Measurements from ENCODE around the gene SYNE3. TPM values are rescaled to one million over a fixed set of nuclear protein-coding genes. Genes with fewer than 3 reads are reported as not detected.

Gene SYNE3
- polyA plus RNA-seq, 1 donor (not counting 4 experiments of a cell fraction or from before 2014, with no cell fraction given), result 1.0 TPM

DNA sequence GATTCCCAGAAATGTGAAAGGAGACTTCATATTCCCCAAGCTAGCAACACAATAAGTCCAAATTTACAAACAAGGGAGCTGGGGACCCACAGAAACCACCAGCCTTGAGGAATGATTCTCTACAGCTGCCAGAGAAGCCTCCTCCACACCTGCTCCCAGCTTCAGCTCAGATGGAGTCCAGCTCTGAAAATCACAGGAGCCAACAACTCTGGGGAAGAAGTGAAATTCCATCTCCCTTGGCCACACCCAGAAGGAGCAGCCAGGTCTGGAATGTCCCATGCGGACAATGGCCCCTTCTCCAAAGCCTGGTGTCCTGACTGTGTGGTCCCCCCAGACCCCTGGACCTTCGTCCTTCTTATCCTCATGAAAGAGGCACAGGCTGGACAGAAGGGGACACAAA lies 45.4 kb downstream of the SYNE3 start:
- no peaks in the 10 kb centered on the region for H4K20me1 ChIP-seq (ENCODE audit: control insufficient read depth, extremely low read depth, insufficient read depth, low read length)
- no peaks in the 10 kb centered on the region for H3K9me1 ChIP-seq (ENCODE audit: control insufficient read depth, extremely low read depth, insufficient read depth, low read length)
- no peak for FAIRE-seq
- H3K9ac ChIP-seq (ENCODE audit: control insufficient read depth, extremely low read depth, insufficient read depth, low read length), result no peak overlapping the region
- DNase-seq (ENCODE audit: low read depth, low spot score), result no peak
- H2AFZ ChIP-seq (ENCODE audit: control insufficient read depth, low read length), result no peak overlapping the region
- H3K27ac ChIP-seq (ENCODE audit: control insufficient read depth, insufficient read depth, low read length), result no peak overlapping the region
- no peak for TF ChIP-seq EZH2 (IDR thresholded peaks at IDR 0.05; ENCODE audit: low read length)
- TF ChIP-seq, protein P1, sequence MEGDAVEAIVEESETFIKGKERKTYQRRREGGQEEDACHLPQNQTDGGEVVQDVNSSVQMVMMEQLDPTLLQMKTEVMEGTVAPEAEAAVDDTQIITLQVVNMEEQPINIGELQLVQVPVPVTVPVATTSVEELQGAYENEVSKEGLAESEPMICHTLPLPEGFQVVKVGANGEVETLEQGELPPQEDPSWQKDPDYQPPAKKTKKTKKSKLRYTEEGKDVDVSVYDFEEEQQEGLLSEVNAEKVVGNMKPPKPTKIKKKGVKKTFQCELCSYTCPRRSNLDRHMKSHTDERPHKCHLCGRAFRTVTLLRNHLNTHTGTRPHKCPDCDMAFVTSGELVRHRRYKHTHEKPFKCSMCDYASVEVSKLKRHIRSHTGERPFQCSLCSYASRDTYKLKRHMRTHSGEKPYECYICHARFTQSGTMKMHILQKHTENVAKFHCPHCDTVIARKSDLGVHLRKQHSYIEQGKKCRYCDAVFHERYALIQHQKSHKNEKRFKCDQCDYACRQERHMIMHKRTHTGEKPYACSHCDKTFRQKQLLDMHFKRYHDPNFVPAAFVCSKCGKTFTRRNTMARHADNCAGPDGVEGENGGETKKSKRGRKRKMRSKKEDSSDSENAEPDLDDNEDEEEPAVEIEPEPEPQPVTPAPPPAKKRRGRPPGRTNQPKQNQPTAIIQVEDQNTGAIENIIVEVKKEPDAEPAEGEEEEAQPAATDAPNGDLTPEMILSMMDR (optimal IDR thresholded peaks at IDR 0.05 in 1 of 3, IDR thresholded peaks at IDR 0.05 in 1 of 3, conservative IDR thresholded peaks at IDR 0.05 in 1 of 3; ENCODE audit: extremely low read depth in 1 of 3, insufficient read depth in 2 of 3, low read length in 3 of 3), result no peak
- H3K27me3 ChIP-seq (ENCODE audit: control insufficient read depth, extremely low read depth, insufficient read depth, low read length), result no peaks in the 10 kb centered on the region
- dilution Hi-C loops (cut with MboI; ENCODE audit: extremely low pct_ligation_motif_present, low sequenced_read_pairs), result no loop called here
- H3K79me2 ChIP-seq (ENCODE audit: control insufficient read depth, insufficient read depth, low read length), result no peaks in the 10 kb centered on the region
- no peaks in the 10 kb centered on the region for H3K4me1 ChIP-seq (ENCODE audit: control insufficient read depth, extremely low read depth, insufficient read depth, low read length)
- H3K4me3 ChIP-seq (ENCODE audit: control insufficient read depth in 2 of 3, extremely low read depth in 1 of 3, insufficient read depth in 2 of 3, low read depth in 1 of 3, low read length in 3 of 3), result no peak overlapping the region
- no peaks in the 10 kb centered on the region for H3K9me3 ChIP-seq (ENCODE audit: control insufficient read depth, low read depth, low read length)
- no peak overlapping the region for H3K4me2 ChIP-seq (ENCODE audit: control insufficient read depth, extremely low read depth, insufficient read depth, low read depth, low read length)
- H3K36me3 ChIP-seq (ENCODE audit: control insufficient read depth in 2 of 2, extremely low read depth in 1 of 2, insufficient read depth in 2 of 2, low read length in 2 of 2), result peaks cover 0 to under 1% of the 10 kb centered on the region in 2 experiments

GRCh38 chr14:95469134-95469481 lies 47.3 kb downstream of the SYNE3 start:
- Histone ChIP-seq H4K20me1 (ENCODE audit: control insufficient read depth, extremely low read depth, insufficient read depth, low read length) (no peaks in the 10 kb centered on the region), H3K79me2 (ENCODE audit: control insufficient read depth, insufficient read depth, low read length) (no peaks in the 10 kb centered on the region), H3K27ac (ENCODE audit: control insufficient read depth, insufficient read depth, low read length) (no peak overlapping the region), H3K9me1 (ENCODE audit: control insufficient read depth, extremely low read depth, insufficient read depth, low read length) (no peaks in the 10 kb centered on the region), H3K27me3 (ENCODE audit: control insufficient read depth, extremely low read depth, insufficient read depth, low read length) (no peaks in the 10 kb centered on the region), H3K36me3 (ENCODE audit: control insufficient read depth in 2 of 2, extremely low read depth in 1 of 2, insufficient read depth in 2 of 2, low read length in 2 of 2) (peaks cover 0 to 4% of the 10 kb centered on the region in 2 experiments), H3K4me3 (ENCODE audit: control insufficient read depth in 2 of 3, extremely low read depth in 1 of 3, insufficient read depth in 2 of 3, low read depth in 1 of 3, low read length in 3 of 3) (no peak overlapping the region), H3K4me2 (ENCODE audit: control insufficient read depth, extremely low read depth, insufficient read depth, low read depth, low read length) (no peak overlapping the region), H3K9me3 (ENCODE audit: control insufficient read depth, low read depth, low read length) (no peaks in the 10 kb centered on the region), H3K9ac (ENCODE audit: control insufficient read depth, extremely low read depth, insufficient read depth, low read length) (no peak overlapping the region), H2AFZ (ENCODE audit: control insufficient read depth, low read length) (no peak overlapping the region), H3K4me1 (ENCODE audit: control insufficient read depth, extremely low read depth, insufficient read depth, low read length) (no peaks in the 10 kb centered on the region)
- TF ChIP-seq EZH2 (IDR thresholded peaks at IDR 0.05; ENCODE audit: low read length), result no peak
- TF ChIP-seq, protein P1 (optimal IDR thresholded peaks at IDR 0.05 in 1 of 3, IDR thresholded peaks at IDR 0.05 in 1 of 3, conservative IDR thresholded peaks at IDR 0.05 in 1 of 3; ENCODE audit: extremely low read depth in 1 of 3, insufficient read depth in 2 of 3, low read length in 3 of 3), result no peak
- dilution Hi-C loops (cut with MboI; ENCODE audit: extremely low pct_ligation_motif_present, low sequenced_read_pairs), result no loop called here
- DNase-seq (ENCODE audit: low read depth, low spot score), result no peak
- no peak for FAIRE-seq
